ENCODE results near the gene AQR. TPM values are rescaled to one million over a fixed set of nuclear protein-coding genes. Genes with fewer than 3 reads are reported as not detected.

The AQR gene
- total and polyA plus RNA-seq, 2 of the 4 experiments (the other 2 are of a cell fraction), result 17.9 to 29.6 TPM

DNA sequence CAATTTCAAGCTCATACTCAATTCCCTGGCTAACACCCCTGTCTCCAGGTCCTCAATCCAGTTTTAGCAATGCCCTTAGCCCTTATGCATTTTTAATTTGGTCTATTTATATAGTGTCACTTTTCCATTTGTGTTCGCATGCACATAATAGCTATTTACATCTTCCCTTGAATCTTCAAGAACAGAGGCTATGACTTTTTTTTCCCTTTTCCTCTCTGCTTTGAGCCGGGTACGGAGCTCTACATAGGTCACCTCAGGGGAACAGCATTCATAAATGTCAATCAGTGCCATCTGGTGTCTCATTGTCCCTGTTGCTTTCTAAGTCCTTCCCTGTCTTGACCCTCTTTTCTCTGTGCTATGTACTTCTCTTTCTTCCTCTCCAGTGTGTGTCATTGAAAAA is 147.7 kb downstream of the AQR start:
- Histone ChIP-seq H3K23ac (ENCODE audit: low read depth, low read length) (no peak overlapping the region), H4K8ac (ENCODE audit: low read depth in 2 of 2, low read length in 2 of 2) (no peak overlapping the region), H3K56ac (ENCODE audit: extremely low read depth, insufficient read depth, low read length) (no peak overlapping the region), H3K9ac (ENCODE audit: low read depth, low read length) (no peak overlapping the region), H3K4me2 (ENCODE audit: low read depth, low read length) (no peak overlapping the region), H3K79me1 (ENCODE audit: low read depth in 1 of 2, low read length in 2 of 2) (no peaks in the 10 kb centered on the region), H3K36me3 (ENCODE audit: control insufficient read depth, insufficient read depth, low read length) (no peaks in the 10 kb centered on the region), H4K5ac (ENCODE audit: low read depth, low read length) (no peak overlapping the region), H3K4me1 (ENCODE audit: control insufficient read depth, insufficient read depth, low read length) (peaks cover 4% of the 10 kb centered on the region), H2BK5ac (ENCODE audit: low read depth, low read length, poor library complexity, severe bottlenecking) (no peak overlapping the region), H3K4me3 (ENCODE audit: insufficient read depth, low read depth, low read length) (no peak overlapping the region), H4K91ac (ENCODE audit: insufficient read depth, low read depth, low read length) (no peak overlapping the region), H3K4ac (ENCODE audit: low read depth, low read length) (no peak overlapping the region), H2AK9ac (replicated peaks; ENCODE audit: low read depth, low read length, poor library complexity) (no peak overlapping the region), H3K14ac (replicated peaks; ENCODE audit: low read depth, low read length) (0 out of 2 replicates have a peak overlapping the region, but pooled peaks have one; percentile 36), H2BK120ac (ENCODE audit: low read depth, low read length) (no peak overlapping the region), H2AK5ac (ENCODE audit: low read depth, low read length) (no peak overlapping the region), H3K27ac (ENCODE audit: insufficient read depth, low read length) (no peak overlapping the region), H2BK20ac (ENCODE audit: low read depth, low read length) (no peak overlapping the region), H3K18ac (ENCODE audit: low read depth, low read length) (no peak overlapping the region), H3K9me3 (ENCODE audit: control insufficient read depth, insufficient read depth, low read length) (no peaks in the 10 kb centered on the region), H2AFZ (replicated peaks; ENCODE audit: low read length, poor library complexity) (no peak overlapping the region), H3K9me1 (ENCODE audit: insufficient read depth, low read length) (peaks cover 3% of the 10 kb centered on the region; the same call in 1 of the 2 replicates), H4K20me1 (ENCODE audit: insufficient read depth, low read length) (no peaks in the 10 kb centered on the region), H2BK15ac (ENCODE audit: low read depth, low read length) (no peak overlapping the region), H3K27me3 (ENCODE audit: control insufficient read depth, insufficient read depth, low read length) (peaks cover 4% of the 10 kb centered on the region)
- 100% methylated on average over 2 of the region's 3 CpGs; no CpG with 5 or more reads in 1 of the 2 experiments for WGBS, 2 experiments (ENCODE audit: extremely low coverage in 2 of 2, insufficient read length in 1 of 2)
- DNase-seq (no peak), ATAC-seq (ENCODE audit: low read depth) (no peak)
- ChIA-PET CTCF (no interaction called here), POLR2A (ENCODE audit: unreplicated experiment) (no interaction called here)
- in situ Hi-C loops (cut with MboI; ENCODE audit: low sequenced_read_pairs), result no loop called here
- intact Hi-C loops (cut with micrococcal nuclease), result no loop called here
- no TSS peak for BruUV-seq (replicated peaks)
- TF ChIP-seq RFX5 (IDR thresholded peaks at IDR 0.05; ENCODE audit: low read depth, low read length), result no peak
- TF ChIP-seq NFE2L2 (IDR thresholded peaks at IDR 0.05; ENCODE audit: low read depth, low read length), result no peak
- TF ChIP-seq FOS (IDR thresholded peaks at IDR 0.05; ENCODE audit: low read depth, low read length), result no peak
- TF ChIP-seq POLR2A (IDR thresholded peaks at IDR 0.05; ENCODE audit: low read depth, low read length), result no peak
- TF ChIP-seq, protein P1, sequence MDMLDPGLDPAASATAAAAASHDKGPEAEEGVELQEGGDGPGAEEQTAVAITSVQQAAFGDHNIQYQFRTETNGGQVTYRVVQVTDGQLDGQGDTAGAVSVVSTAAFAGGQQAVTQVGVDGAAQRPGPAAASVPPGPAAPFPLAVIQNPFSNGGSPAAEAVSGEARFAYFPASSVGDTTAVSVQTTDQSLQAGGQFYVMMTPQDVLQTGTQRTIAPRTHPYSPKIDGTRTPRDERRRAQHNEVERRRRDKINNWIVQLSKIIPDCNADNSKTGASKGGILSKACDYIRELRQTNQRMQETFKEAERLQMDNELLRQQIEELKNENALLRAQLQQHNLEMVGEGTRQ (IDR thresholded peaks at IDR 0.05; ENCODE audit: low read depth, low read length), result no peak
- TF ChIP-seq BHLHE40 (IDR thresholded peaks at IDR 0.05; ENCODE audit: low read depth, low read length), result no peak
- TF ChIP-seq RCOR1 (IDR thresholded peaks at IDR 0.05; ENCODE audit: insufficient replicate concordance, low read length), result no peak
- TF ChIP-seq MXI1 (IDR thresholded peaks at IDR 0.05; ENCODE audit: borderline replicate concordance, low read depth, low read length), result no peak
- TF ChIP-seq SMC3 (IDR thresholded peaks at IDR 0.05; ENCODE audit: low read depth, low read length), result no peak
- TF ChIP-seq MAZ (IDR thresholded peaks at IDR 0.05; ENCODE audit: borderline replicate concordance, low read depth, low read length), result no peak
- no peak for TF ChIP-seq RAD21 (IDR thresholded peaks at IDR 0.05; ENCODE audit: low read length)
- TF ChIP-seq CEBPB (IDR thresholded peaks at IDR 0.05; ENCODE audit: low read depth, low read length), result no peak
- no peak for TF ChIP-seq CTCF (conservative IDR thresholded peaks at IDR 0.05; ENCODE audit: low read depth, low read length)
- TF ChIP-seq MAFK (IDR thresholded peaks at IDR 0.05; ENCODE audit: low read depth, low read length), result no peak
- no peak for TF ChIP-seq CHD1 (IDR thresholded peaks at IDR 0.05; ENCODE audit: low read depth, low read length)
- dilution Hi-C loops (cut with HindIII; ENCODE audit: low sequenced_read_pairs, unreplicated experiment), result no loop called here

Data from IMR-90 (cell line).